ENCODE results near the gene ZNF444.
"Not testable (repeated sequence)": the region's sequence is repeated elsewhere in the genome, so short reads cannot be mapped to it uniquely, and the experiment has no call there.

Gene ZNF444

GRCh38 chr19:56148096-56148495 lies 7.0 kb downstream of the ZNF444 start:
- DNase-seq, result no peak

GRCh38 chr19:56148955-56149655 lies 8.0 kb downstream of the ZNF444 start:
- DNase-seq, result not testable (repeated sequence)

GRCh38 chr19:56149656-56150038 lies 8.6 kb downstream of the ZNF444 start:
- DNase-seq, result no peak

- no peak for DNase-seq
Measured at GRCh38 chr19:56150358-56150757, 9.3 kb downstream of the ZNF444 start.

GRCh38 chr19:56152644-56153043 lies 11.6 kb downstream of the ZNF444 start:
- DNase-seq, result no peak

GRCh38 chr19:56153507-56153906 lies 12.4 kb downstream of the ZNF444 start:
- no peak for DNase-seq

- DNase-seq, result no peak
Measured at GRCh38 chr19:56155124-56155687, 14.1 kb downstream of the ZNF444 start.

- DNase-seq, result no peak
Measured at GRCh38 chr19:56156768-56157167, 15.7 kb downstream of the ZNF444 start.

- DNase-seq, result no peak
Measured at GRCh38 chr19:56158170-56158757, 17.2 kb downstream of the ZNF444 start.

- no peak for DNase-seq
Measured at GRCh38 chr19:56159009-56159559, 18.0 kb downstream of the ZNF444 start.

- DNase-seq, result no peak
Measured at GRCh38 chr19:56159622-56160271, 18.7 kb downstream of the ZNF444 start.

GRCh38 chr19:56161534-56161933 lies 20.4 kb downstream of the ZNF444 start:
- DNase-seq, result no peak

GRCh38 chr19:56162258-56162657 lies 21.2 kb downstream of the ZNF444 start:
- DNase-seq, result no peak

GRCh38 chr19:56163097-56163496 lies 22.0 kb downstream of the ZNF444 start:
- no peak for DNase-seq

- no peak for DNase-seq
Measured at GRCh38 chr19:56167064-56167578, 26.0 kb downstream of the ZNF444 start.

GRCh38 chr19:56170261-56170660 lies 29.2 kb downstream of the ZNF444 start:
- no peak for DNase-seq

GRCh38 chr19:56174086-56174485 lies 33.0 kb downstream of the ZNF444 start:
- no peak for DNase-seq

- DNase-seq, result no peak
Measured at GRCh38 chr19:56174550-56174949, 33.5 kb downstream of the ZNF444 start.

GRCh38 chr19:56175861-56176307 lies 34.8 kb downstream of the ZNF444 start, which contains the start of gene GALP:
Gene GALP, plus strand, starts transcription at chr19:56176008. Its CDS starts 1,101 bp downstream, at chr19:56177109.
- not testable (repeated sequence) for DNase-seq

GRCh38 chr19:56176310-56176709 lies 35.2 kb downstream of the ZNF444 start:
- DNase-seq, result not testable (repeated sequence)

GRCh38 chr19:56176881-56177280 lies 35.8 kb downstream of the ZNF444 start:
- no peak for DNase-seq

- DNase-seq, result no peak
Measured at GRCh38 chr19:56177564-56178243, 36.6 kb downstream of the ZNF444 start.

GRCh38 chr19:56189785-56190184 lies 48.7 kb downstream of the ZNF444 start:
- no peak for DNase-seq

All from NCI-H526 treated with DMSO at 0.1 percent for 48 hours (cell line).